Stromal cell of bone marrow (primary cell): ENCODE data around the gene SPINT4.
A peak's percentile ranks its signal among the peaks of the same experiment; 100 is the strongest.

Source experiments
- DNase-seq: peaks from one replicate; pipeline ENCODE4 v3.0.0-alpha.2; 2012; ENCODE audit warnings: low read depth

Gene SPINT4

GRCh38 chr20:45765307-45765875, 43.2 kb downstream of the SPINT4 start:
- no peak for DNase-seq

DNA sequence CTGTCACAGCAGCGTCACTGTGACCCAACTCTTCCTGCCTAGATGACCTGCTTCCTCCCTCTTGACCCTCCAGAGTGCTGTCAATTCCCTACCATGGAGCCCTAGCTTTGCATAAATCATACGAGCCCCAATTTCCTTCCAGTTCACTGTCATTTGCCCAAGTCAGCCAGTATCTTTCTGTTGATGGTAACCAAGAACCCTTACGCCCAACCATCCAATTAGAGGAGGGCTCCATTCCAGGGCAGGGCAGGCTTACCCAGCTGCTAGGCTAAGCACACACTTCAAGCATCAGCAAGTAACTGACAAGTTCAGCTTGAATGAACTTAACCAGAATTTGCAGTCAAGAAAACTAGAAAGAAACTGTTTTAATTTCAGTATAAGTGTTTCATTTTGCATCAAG, 43.8 kb downstream of the SPINT4 start:
- DNase-seq: no peak

- DNase-seq: no peak
Measured at GRCh38 chr20:45768479-45768878, 46.3 kb downstream of the SPINT4 start.

DNA sequence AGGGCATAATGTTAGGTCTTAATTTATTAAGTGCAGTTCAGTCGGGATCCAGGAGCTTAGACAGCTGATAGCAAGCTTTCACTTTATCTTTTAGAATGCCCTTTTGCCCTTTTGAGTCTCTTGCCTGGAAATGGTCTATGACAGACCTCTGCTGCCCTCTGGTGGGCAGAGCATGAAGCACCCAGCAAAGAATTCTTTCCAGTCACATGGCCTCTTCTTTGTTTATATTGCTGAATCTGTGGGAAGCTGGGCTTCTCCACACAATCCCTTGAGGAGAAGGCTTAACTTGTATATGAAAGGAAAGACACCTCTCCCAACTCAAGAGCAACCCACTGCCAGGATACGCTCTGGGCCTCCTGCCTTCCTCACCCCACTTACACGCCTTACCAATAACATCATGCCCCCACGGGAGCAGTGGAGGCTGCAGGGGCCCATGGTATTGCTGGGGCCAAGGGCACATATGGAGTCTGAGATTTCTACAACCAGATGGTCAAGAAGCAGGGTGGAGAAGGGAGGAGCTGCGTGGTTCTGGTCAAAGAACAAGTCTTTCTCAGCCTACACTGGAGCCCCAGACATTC, 49.1 kb downstream of the SPINT4 start:
- peak; percentile 72 for DNase-seq

GRCh38 chr20:45772693-45773092, 50.5 kb downstream of the SPINT4 start:
- DNase-seq: no peak

GRCh38 chr20:45774945-45775344, 52.8 kb downstream of the SPINT4 start:
- DNase-seq: no peak

DNA sequence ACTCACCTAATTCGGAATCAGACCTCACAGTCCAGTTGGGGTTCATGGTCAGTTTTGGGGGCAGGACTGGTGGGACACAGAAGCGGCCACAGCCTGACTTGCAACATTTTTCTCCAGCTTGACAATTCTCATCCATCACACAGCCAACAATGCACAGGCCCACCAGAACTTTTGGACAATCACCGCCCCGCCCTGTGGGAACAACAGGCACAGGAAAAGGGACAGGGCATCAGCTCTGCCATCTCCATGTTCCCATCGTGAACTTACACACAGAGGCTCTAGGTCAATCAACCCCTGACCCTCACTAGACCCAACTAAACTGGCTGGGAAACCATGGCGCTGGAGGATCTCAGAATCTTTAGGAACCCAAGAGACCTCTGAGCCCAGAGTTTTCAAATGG, 53.3 kb downstream of the SPINT4 start:
- no peak for DNase-seq
